ENCODE results near the gene NOS3. TPM values are rescaled to one million over a fixed set of nuclear protein-coding genes. Genes with fewer than 3 reads are reported as not detected.

Gene NOS3
- total and polyA plus RNA-seq, 2 experiments from 2014 or later: 2.6 to 6.1 TPM

- TF ChIP-seq, protein P1, sequence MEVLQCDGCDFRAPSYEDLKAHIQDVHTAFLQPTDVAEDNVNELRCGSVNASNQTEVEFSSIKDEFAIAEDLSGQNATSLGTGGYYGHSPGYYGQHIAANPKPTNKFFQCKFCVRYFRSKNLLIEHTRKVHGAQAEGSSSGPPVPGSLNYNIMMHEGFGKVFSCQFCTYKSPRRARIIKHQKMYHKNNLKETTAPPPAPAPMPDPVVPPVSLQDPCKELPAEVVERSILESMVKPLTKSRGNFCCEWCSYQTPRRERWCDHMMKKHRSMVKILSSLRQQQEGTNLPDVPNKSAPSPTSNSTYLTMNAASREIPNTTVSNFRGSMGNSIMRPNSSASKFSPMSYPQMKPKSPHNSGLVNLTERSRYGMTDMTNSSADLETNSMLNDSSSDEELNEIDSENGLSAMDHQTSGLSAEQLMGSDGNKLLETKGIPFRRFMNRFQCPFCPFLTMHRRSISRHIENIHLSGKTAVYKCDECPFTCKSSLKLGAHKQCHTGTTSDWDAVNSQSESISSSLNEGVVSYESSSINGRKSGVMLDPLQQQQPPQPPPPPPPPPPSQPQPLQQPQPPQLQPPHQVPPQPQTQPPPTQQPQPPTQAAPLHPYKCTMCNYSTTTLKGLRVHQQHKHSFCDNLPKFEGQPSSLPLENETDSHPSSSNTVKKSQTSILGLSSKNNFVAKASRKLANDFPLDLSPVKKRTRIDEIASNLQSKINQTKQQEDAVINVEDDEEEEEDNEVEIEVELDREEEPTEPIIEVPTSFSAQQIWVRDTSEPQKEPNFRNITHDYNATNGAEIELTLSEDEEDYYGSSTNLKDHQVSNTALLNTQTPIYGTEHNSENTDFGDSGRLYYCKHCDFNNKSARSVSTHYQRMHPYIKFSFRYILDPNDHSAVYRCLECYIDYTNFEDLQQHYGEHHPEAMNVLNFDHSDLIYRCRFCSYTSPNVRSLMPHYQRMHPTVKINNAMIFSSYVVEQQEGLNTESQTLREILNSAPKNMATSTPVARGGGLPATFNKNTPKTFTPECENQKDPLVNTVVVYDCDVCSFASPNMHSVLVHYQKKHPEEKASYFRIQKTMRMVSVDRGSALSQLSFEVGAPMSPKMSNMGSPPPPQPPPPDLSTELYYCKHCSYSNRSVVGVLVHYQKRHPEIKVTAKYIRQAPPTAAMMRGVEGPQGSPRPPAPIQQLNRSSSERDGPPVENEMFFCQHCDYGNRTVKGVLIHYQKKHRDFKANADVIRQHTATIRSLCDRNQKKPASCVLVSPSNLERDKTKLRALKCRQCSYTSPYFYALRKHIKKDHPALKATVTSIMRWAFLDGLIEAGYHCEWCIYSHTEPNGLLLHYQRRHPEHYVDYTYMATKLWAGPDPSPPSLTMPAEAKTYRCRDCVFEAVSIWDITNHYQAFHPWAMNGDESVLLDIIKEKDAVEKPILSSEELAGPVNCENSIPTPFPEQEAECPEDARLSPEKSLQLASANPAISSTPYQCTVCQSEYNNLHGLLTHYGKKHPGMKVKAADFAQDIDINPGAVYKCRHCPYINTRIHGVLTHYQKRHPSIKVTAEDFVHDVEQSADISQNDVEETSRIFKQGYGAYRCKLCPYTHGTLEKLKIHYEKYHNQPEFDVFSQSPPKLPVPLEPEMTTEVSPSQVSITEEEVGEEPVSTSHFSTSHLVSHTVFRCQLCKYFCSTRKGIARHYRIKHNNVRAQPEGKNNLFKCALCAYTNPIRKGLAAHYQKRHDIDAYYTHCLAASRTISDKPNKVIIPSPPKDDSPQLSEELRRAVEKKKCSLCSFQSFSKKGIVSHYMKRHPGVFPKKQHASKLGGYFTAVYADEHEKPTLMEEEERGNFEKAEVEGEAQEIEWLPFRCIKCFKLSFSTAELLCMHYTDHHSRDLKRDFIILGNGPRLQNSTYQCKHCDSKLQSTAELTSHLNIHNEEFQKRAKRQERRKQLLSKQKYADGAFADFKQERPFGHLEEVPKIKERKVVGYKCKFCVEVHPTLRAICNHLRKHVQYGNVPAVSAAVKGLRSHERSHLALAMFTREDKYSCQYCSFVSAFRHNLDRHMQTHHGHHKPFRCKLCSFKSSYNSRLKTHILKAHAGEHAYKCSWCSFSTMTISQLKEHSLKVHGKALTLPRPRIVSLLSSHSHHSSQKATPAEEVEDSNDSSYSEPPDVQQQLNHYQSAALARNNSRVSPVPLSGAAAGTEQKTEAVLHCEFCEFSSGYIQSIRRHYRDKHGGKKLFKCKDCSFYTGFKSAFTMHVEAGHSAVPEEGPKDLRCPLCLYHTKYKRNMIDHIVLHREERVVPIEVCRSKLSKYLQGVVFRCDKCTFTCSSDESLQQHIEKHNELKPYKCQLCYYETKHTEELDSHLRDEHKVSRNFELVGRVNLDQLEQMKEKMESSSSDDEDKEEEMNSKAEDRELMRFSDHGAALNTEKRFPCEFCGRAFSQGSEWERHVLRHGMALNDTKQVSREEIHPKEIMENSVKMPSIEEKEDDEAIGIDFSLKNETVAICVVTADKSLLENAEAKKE (CRISPR knock-in tag; IDR thresholded peaks at IDR 0.05): no peak
- TF ChIP-seq JUNB (IDR thresholded peaks at IDR 0.05; ENCODE audit: unreplicated experiment): no peak
Observed at GRCh38 chr7:151039850-151040548, 49.2 kb downstream of the NOS3 start (continued).

- ATAC-seq (no peak), DNase-seq (ENCODE audit: low spot score) (no peak)
- no peak overlapping the region for H3K27ac Mint-ChIP-seq
- Histone ChIP-seq H3K4me3 (no peak overlapping the region), H3K27me3 (ENCODE audit: insufficient read depth) (no peaks in the 10 kb centered on the region), H3F3A (replicated peaks; ENCODE audit: low read depth) (no peaks in the 10 kb centered on the region), H3K4me1 (ENCODE audit: insufficient read depth) (no peaks in the 10 kb centered on the region), H3K79me2 (replicated peaks; ENCODE audit: insufficient read depth) (no peaks in the 10 kb centered on the region), H2AFZ (no peak overlapping the region), H3K27ac (ENCODE audit: low read depth) (no peak overlapping the region), H3K4me2 (no peak overlapping the region), H3K36me3 (ENCODE audit: insufficient read depth) (no peaks in the 10 kb centered on the region), H4K20me1 (replicated peaks; ENCODE audit: insufficient read depth) (no peaks in the 10 kb centered on the region), H3K9me2 (ENCODE audit: insufficient read depth) (no peaks in the 10 kb centered on the region)
- H3K9me3 Mint-ChIP-seq: no peaks in the 10 kb centered on the region
- peaks cover 3% of the 10 kb centered on the region; the same call in 1 of the 3 replicates for H3K36me3 Mint-ChIP-seq (ENCODE audit: low read depth)
- peaks cover 2% of the 10 kb centered on the region; the same call in 1 of the 3 replicates for H3K4me1 Mint-ChIP-seq
- H3K4me3 Mint-ChIP-seq: no peak overlapping the region
- H3K27me3 Mint-ChIP-seq (ENCODE audit: insufficient read depth, low read depth, poor library complexity): peaks cover 14% of the 10 kb centered on the region
- TF ChIP-seq STAT1 (IDR thresholded peaks at IDR 0.05; ENCODE audit: unreplicated experiment): no peak
- TF ChIP-seq CTCF (conservative IDR thresholded peaks at IDR 0.05; ENCODE audit: low read depth in 2 of 2): no peak
- no peak for TF ChIP-seq EZH2 (IDR thresholded peaks at IDR 0.05; ENCODE audit: low read depth, unreplicated experiment)
- TF ChIP-seq, protein P2, sequence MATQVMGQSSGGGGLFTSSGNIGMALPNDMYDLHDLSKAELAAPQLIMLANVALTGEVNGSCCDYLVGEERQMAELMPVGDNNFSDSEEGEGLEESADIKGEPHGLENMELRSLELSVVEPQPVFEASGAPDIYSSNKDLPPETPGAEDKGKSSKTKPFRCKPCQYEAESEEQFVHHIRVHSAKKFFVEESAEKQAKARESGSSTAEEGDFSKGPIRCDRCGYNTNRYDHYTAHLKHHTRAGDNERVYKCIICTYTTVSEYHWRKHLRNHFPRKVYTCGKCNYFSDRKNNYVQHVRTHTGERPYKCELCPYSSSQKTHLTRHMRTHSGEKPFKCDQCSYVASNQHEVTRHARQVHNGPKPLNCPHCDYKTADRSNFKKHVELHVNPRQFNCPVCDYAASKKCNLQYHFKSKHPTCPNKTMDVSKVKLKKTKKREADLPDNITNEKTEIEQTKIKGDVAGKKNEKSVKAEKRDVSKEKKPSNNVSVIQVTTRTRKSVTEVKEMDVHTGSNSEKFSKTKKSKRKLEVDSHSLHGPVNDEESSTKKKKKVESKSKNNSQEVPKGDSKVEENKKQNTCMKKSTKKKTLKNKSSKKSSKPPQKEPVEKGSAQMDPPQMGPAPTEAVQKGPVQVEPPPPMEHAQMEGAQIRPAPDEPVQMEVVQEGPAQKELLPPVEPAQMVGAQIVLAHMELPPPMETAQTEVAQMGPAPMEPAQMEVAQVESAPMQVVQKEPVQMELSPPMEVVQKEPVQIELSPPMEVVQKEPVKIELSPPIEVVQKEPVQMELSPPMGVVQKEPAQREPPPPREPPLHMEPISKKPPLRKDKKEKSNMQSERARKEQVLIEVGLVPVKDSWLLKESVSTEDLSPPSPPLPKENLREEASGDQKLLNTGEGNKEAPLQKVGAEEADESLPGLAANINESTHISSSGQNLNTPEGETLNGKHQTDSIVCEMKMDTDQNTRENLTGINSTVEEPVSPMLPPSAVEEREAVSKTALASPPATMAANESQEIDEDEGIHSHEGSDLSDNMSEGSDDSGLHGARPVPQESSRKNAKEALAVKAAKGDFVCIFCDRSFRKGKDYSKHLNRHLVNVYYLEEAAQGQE (IDR thresholded peaks at IDR 0.05; ENCODE audit: unreplicated experiment): no peak
- TF ChIP-seq EZH2phosphoT487 (IDR thresholded peaks at IDR 0.05; ENCODE audit: unreplicated experiment): no peak
- no peak for TF ChIP-seq POLR2AphosphoS5 (IDR thresholded peaks at IDR 0.05; ENCODE audit: low read depth)
- TF ChIP-seq JUNB (IDR thresholded peaks at IDR 0.05; ENCODE audit: unreplicated experiment): no peak
Observed at GRCh38 chr7:151040616-151041375, 50.0 kb downstream of the NOS3 start.

Measured in GM23338 (cell line).